Endothelial cell of umbilical vein (primary cell): ENCODE results near the gene STK10. TPM values are rescaled to one million over a fixed set of nuclear protein-coding genes. Genes with fewer than 3 reads are reported as not detected.

Experiments used
- BruUV-seq: library from RNA; stranded (reverse); fragments of 400-500 nt; replicated peaks from 2 replicates; lab custom pipeline; 2021; lab: Mats Ljungman, UMichigan
- CTCF ChIA-PET: fragments of 300-600, 350-600 bp; sonication (Branson Sonifier 250); formaldehyde crosslinking; loops from one replicate; lab custom pipeline; 2021; ENCODE audit warnings: antibody characterized with exemption, inconsistent platforms; lab: Charles Lee
- POLR2A ChIA-PET: fragments of 300-600, 350-600 bp; sonication (Branson Sonifier 250); formaldehyde crosslinking; loops from one replicate; lab custom pipeline; 2021; ENCODE audit warnings: antibody characterized with exemption, inconsistent platforms; lab: Charles Lee
- DNase-seq: peaks from one replicate; pipeline ENCODE4 v3.0.0-alpha.2; 2011; ENCODE audit warnings: low read depth, low spot score
- FAIRE-seq: peaks from 2 replicates; lab custom pipeline; 2011; peaks lifted over from hg19 to GRCh38; lab: Jason Lieb, UNC
- H2AFZ ChIP-seq: 2 replicates; pipeline ENCODE4 v1.6.0; 2012; ENCODE audit warnings: low read depth, low read length, control low read depth, inconsistent platforms
- H3K27ac ChIP-seq: 2 replicates; pipeline ENCODE4 v1.5.1; 2011; ENCODE audit warnings: low read depth, mild to moderate bottlenecking, control low read depth, low read length, moderate library complexity; ENCODE audit not compliant: insufficient read depth
- H3K27me3 ChIP-seq, 2 experiments: 2 replicates each; pipeline versions ENCODE4 v1.6.0 to v1.6.1; 2011; ENCODE audit warnings: low read length in 2 of 2, mixed read lengths in 1 of 2; ENCODE audit not compliant: control insufficient read depth in 2 of 2, insufficient read depth in 2 of 2
- H3K36me3 ChIP-seq, 2 experiments: 2 replicates in 1 of 2; 3 replicates in 1 of 2; pipeline ENCODE4 v1.5.1; 2011; ENCODE audit warnings: low read length in 2 of 2, mild to moderate bottlenecking in 1 of 2, moderate library complexity in 1 of 2; ENCODE audit not compliant: control insufficient read depth in 2 of 2, insufficient read depth in 2 of 2; ENCODE audit errors: extremely low read depth in 1 of 2
- H3K4me1 ChIP-seq: 3 replicates; pipeline ENCODE4 v1.5.1; 2011; ENCODE audit warnings: mild to moderate bottlenecking, low read length; ENCODE audit not compliant: control insufficient read depth, insufficient read depth; ENCODE audit errors: extremely low read depth
- H3K4me2 ChIP-seq: 2 replicates; pipeline ENCODE4 v1.6.1; 2011; ENCODE audit warnings: low read length, control low read depth, mixed read lengths; ENCODE audit not compliant: insufficient read depth
- H3K4me3 ChIP-seq, 3 experiments: fragments of 200-600 bp in 1 of 3; sonication (generic), shearing (Covaris generic) in 1 of 3; replicated peaks in 1 of 3; 2 replicates each; pipeline ENCODE4 v1.5.1; 2011 to 2016; ENCODE audit warnings: control low read depth in 3 of 3, low read length in 3 of 3, mild to moderate bottlenecking in 2 of 3, inconsistent platforms in 1 of 3, low read depth in 1 of 3, moderate library complexity in 1 of 3; ENCODE audit not compliant: insufficient read depth in 1 of 3
- H3K79me2 ChIP-seq: 2 replicates; pipeline ENCODE4 v1.6.0; 2012; ENCODE audit warnings: low read length, inconsistent platforms; ENCODE audit not compliant: control insufficient read depth, insufficient read depth
- H3K9ac ChIP-seq: replicated peaks from 2 replicates; pipeline ENCODE3; 2011; ENCODE audit warnings: low read length, control low read depth; ENCODE audit not compliant: insufficient read depth; ENCODE audit errors: extremely low read depth
- H3K9me1 ChIP-seq: replicated peaks from 3 replicates; pipeline ENCODE4 v1.6.0; 2011; ENCODE audit warnings: mild to moderate bottlenecking, low read length; ENCODE audit not compliant: control insufficient read depth, insufficient read depth; ENCODE audit errors: extremely low read depth
- H3K9me3 ChIP-seq: replicated peaks from 2 replicates; pipeline ENCODE4 v1.5.1; 2012; ENCODE audit warnings: low read length, inconsistent platforms; ENCODE audit not compliant: control insufficient read depth, insufficient read depth
- H4K20me1 ChIP-seq: replicated peaks from 2 replicates; pipeline ENCODE3; 2011; ENCODE audit warnings: mild to moderate bottlenecking, low read length; ENCODE audit not compliant: control insufficient read depth, insufficient read depth; ENCODE audit errors: extremely low read depth
- CTCF ChIP-seq, 2 donors: IDR thresholded peaks; 1 replicate in 1 of 2; 2 replicates in 1 of 2; pipeline ENCODE4 v1.5.1; 2011; ENCODE audit warnings: low read length in 2 of 2, mild to moderate bottlenecking in 2 of 2, moderate library complexity in 2 of 2, control low read depth in 1 of 2, inconsistent platforms in 1 of 2, low read depth in 1 of 2; ENCODE audit not compliant: insufficient read depth in 1 of 2; ENCODE audit errors: extremely low read depth in 1 of 2
- EZH2 ChIP-seq: IDR thresholded peaks from 2 replicates; pipeline ENCODE4 v1.6.1; 2012; ENCODE audit warnings: borderline replicate concordance, low read depth, mild to moderate bottlenecking, moderate library complexity, low read length, inconsistent platforms; ENCODE audit not compliant: severe bottlenecking
- FOS ChIP-seq: IDR thresholded peaks from 2 replicates; pipeline ENCODE4 v1.6.1; 2011; ENCODE audit warnings: mild to moderate bottlenecking, low read length, moderate library complexity, borderline replicate concordance; ENCODE audit not compliant: insufficient read depth
- GATA2 ChIP-seq: IDR thresholded peaks from 2 replicates; pipeline ENCODE4 v1.7.0; 2011; ENCODE audit warnings: low read depth, mild to moderate bottlenecking, moderate library complexity, mixed read lengths, low read length; ENCODE audit not compliant: insufficient read length, insufficient read depth
- JUN ChIP-seq: IDR thresholded peaks from 2 replicates; pipeline ENCODE4 v1.6.1; 2011; ENCODE audit warnings: borderline replicate concordance, low read depth; ENCODE audit not compliant: insufficient read length, insufficient read depth
- MYC ChIP-seq: IDR thresholded peaks from one replicate; pipeline ENCODE4 v1.6.1; 2011; ENCODE audit warnings: mild to moderate bottlenecking, low read depth, low read length
- POLR2A ChIP-seq: IDR thresholded peaks from 2 replicates; pipeline ENCODE4 v1.6.1; 2012; ENCODE audit warnings: low read depth, mild to moderate bottlenecking, control low read depth, low read length
- POLR2AphosphoS5 ChIP-seq: IDR thresholded peaks from 2 replicates; pipeline ENCODE4 v1.6.1; 2012; ENCODE audit warnings: low read depth, mild to moderate bottlenecking, control low read depth, low read length, moderate library complexity; ENCODE audit not compliant: insufficient read depth
- dilution Hi-C: fragments of 300-500 bp; cut with MboI; formaldehyde crosslinking; loops from one replicate; pipeline ENCODE4 v1.15.0; 2019; ENCODE audit warnings: low sequenced_read_pairs; ENCODE audit not compliant: extremely low pct_ligation_motif_present
- intact Hi-C: fragments of 100-400 bp; cut with micrococcal nuclease; formaldehyde crosslinking; loops from one replicate; pipeline ENCODE4 v1.10.0; 2022
- polyA plus RNA-seq, 4 experiments: library from polyadenylated mRNA; depleted of rRNA in 3 of 4; stranded (reverse) in 3 of 4; unstranded in 1 of 4; fragments of >200 nt; gene quantifications; 2 replicates each; pipeline versions ENCODE4 v1.2.1 to v1.2.3, GENCODE V29; 2011 to 2012; ENCODE audit warnings: missing spikeins in 1 of 4
- total RNA-seq: library from RNA; stranded (reverse); gene quantifications from 2 replicates; pipeline ENCODE4 v1.2.3, GENCODE V29; 2021
- TF ChIP-seq, protein P1 (sequence below): IDR thresholded peaks from 2 replicates; pipeline ENCODE4 v1.6.1; 2011; ENCODE audit not compliant: insufficient read depth, insufficient read length

The STK10 gene
- total and polyA plus RNA-seq, 2 donors (not counting 3 experiments of a cell fraction or from before 2014, with no cell fraction given): 16.9 to 47.2 TPM

- intact Hi-C loops: no loop called here
- CTCF ChIA-PET: no interaction called here
- H3K36me3 ChIP-seq: no peaks in the 10 kb centered on the region
- H3K79me2 ChIP-seq: no peaks in the 10 kb centered on the region
- H3K9me1 ChIP-seq: no peaks in the 10 kb centered on the region
- POLR2A ChIA-PET: no interaction called here
- H3K4me2 ChIP-seq: no peak overlapping the region
- BruUV-seq: no TSS peak
- no peaks in the 10 kb centered on the region for H3K9me3 ChIP-seq
- DNase-seq (no peak), FAIRE-seq (no peak)
- H3K4me1 ChIP-seq: no peaks in the 10 kb centered on the region
- H4K20me1 ChIP-seq: no peaks in the 10 kb centered on the region
- no peak overlapping the region for H3K27ac ChIP-seq
- TF ChIP-seq, protein P1, sequence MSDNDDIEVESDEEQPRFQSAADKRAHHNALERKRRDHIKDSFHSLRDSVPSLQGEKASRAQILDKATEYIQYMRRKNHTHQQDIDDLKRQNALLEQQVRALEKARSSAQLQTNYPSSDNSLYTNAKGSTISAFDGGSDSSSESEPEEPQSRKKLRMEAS: no peak
- TF ChIP-seq FOS (no peak), MYC (no peak), EZH2 (no peak), POLR2AphosphoS5 (no peak), GATA2 (no peak), POLR2A (no peak), JUN (no peak), CTCF (IDR thresholded peaks at IDR 0.05; ENCODE audit: extremely low read depth in 1 of 2, insufficient read depth in 1 of 2, low read depth in 1 of 2, low read length in 2 of 2) (no peak)
- no peaks in the 10 kb centered on the region for H3K27me3 ChIP-seq
- no peak overlapping the region for H3K9ac ChIP-seq
- dilution Hi-C loops: no loop called here
- H3K4me3 ChIP-seq: no peak overlapping the region
- no peak overlapping the region for H2AFZ ChIP-seq
Observed at GRCh38 chr5:172170251-172170701, 17.7 kb downstream of the STK10 start.
